GM12865 (cell line): Measurements from ENCODE around the gene KRTAP10-5.
"Not testable (repeated sequence)": the region's sequence is repeated elsewhere in the genome, so short reads cannot be mapped to it uniquely, and the experiment has no call there.

Experiments
- DNase-seq: peaks from one replicate; pipeline ENCODE4 v3.0.0; 2010; ENCODE audit warnings: low read depth
- H3K4me3 ChIP-seq: 2 replicates; pipeline ENCODE4 v1.5.1; 2011; ENCODE audit warnings: mild to moderate bottlenecking, low read depth, low read length, control low read depth
- CTCF ChIP-seq: IDR thresholded peaks from 2 replicates; pipeline ENCODE4 v1.5.1; 2011; ENCODE audit warnings: low read length, control low read depth, low read depth, inconsistent platforms; ENCODE audit not compliant: insufficient read depth; ENCODE audit errors: missing control alignments

Gene KRTAP10-5

GRCh38 chr21:44614961-44615391 is 34.6 kb upstream of the KRTAP10-5 start:
- DNase-seq, result no peak
- no peak overlapping the region for H3K4me3 ChIP-seq
- TF ChIP-seq CTCF, result no peak

GRCh38 chr21:44614161-44614631 is 33.8 kb upstream of the KRTAP10-5 start:
- no peak for TF ChIP-seq CTCF
- no peak overlapping the region for H3K4me3 ChIP-seq
- DNase-seq, result no peak

GRCh38 chr21:44613386-44614155 is 33.2 kb upstream of the KRTAP10-5 start:
- TF ChIP-seq CTCF, result no peak
- H3K4me3 ChIP-seq, result no peak overlapping the region
- DNase-seq, result no peak

GRCh38 chr21:44612669-44613229 is 32.3 kb upstream of the KRTAP10-5 start:
- TF ChIP-seq CTCF, result no peak
- DNase-seq, result no peak
- no peak overlapping the region for H3K4me3 ChIP-seq

GRCh38 chr21:44612029-44612486 is 31.7 kb upstream of the KRTAP10-5 start, which contains the start of gene KRTAP10-8:
KRTAP10-8 (plus strand) TSS chr21:44612079; CDS start chr21:44612101, 22 bp downstream.
- DNase-seq, result no peak
- TF ChIP-seq CTCF, result no peak
- no peak within 1 kb of the TSS for H3K4me3 ChIP-seq

- TF ChIP-seq CTCF, result no peak
- no peak for DNase-seq
These were observed 31.1 kb upstream of the KRTAP10-5 start for GRCh38 chr21:44611551-44611950.

GRCh38 chr21:44610157-44610843 is 29.9 kb upstream of the KRTAP10-5 start:
- DNase-seq, H3K4me3 ChIP-seq: not testable (repeated sequence)

More at GRCh38 chr21:44611551-44611950, 31.1 kb upstream of the KRTAP10-5 start:
- no peak overlapping the region for H3K4me3 ChIP-seq
